Stromal cell of bone marrow (primary cell): ENCODE results near the gene KLRG1.

Source experiments
- DNase-seq: peaks from one replicate; pipeline ENCODE4 v3.0.0-alpha.2; 2012; ENCODE audit warnings: low read depth

Gene KLRG1

DNA sequence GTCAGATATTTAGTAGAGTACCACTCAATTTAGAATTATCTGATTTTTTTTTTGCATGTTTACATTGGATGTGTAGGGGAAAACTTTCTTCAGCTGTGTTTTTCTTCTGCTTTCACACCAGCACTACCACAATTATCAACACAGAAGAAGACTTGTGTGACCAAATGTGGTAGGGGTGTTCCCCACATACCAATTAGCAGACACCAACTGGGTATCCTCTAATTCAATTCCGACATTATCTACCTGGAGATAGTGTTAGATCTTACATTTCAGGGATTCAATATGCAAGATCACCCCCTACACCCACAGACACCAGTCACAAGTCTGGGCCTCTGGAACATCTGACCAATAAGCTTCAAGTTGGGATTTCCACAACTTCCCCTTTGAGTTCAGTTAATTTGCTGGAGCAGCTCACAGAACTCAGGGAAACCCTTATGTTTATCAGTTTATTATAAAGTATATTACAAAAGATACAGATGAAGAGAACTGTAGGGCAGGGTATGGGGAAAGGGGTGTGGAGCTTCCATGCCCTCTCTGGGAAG lies 4.1 kb upstream of the KLRG1 start:
- DNase-seq = no peak

DNA sequence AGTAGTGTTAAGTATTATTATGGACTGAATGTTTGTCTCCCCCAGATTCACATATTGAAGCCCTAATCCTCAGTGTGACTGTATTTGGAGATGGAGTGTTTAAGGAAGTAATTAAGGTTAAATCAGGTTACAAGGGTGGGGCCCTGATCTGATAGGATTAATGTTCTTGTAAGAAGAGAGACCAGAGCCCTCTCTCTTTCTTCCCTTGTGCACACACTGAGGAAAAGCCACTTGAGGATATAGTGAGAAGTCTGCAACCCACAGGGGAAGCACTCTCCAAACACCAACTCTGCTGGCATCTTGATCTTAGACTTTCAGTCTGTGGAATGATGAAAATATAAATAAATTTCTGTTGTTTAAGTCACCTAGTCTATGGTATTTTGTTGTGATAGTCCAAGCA lies 2.2 kb upstream of the KLRG1 start:
- no peak for DNase-seq

DNA sequence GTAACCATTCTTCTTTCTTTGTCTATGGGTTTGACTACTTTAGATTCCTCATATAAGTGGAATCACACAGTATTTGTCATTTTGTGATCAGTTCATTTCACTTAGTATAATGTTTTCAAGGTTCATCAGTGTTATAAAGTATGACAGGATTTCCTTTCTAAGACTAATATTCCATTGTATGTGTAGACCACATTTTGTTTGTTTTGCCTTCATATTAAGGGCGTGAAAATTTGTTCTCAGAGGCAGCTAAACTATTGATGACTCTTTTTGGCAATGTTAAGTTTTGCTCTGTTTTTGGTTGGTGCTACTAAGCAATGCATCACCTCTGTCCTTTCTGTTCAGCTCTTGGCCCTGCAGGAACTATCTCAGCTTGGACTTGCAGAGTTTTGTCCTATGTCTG lies 1.7 kb upstream of the KLRG1 start:
- no peak for DNase-seq

DNA sequence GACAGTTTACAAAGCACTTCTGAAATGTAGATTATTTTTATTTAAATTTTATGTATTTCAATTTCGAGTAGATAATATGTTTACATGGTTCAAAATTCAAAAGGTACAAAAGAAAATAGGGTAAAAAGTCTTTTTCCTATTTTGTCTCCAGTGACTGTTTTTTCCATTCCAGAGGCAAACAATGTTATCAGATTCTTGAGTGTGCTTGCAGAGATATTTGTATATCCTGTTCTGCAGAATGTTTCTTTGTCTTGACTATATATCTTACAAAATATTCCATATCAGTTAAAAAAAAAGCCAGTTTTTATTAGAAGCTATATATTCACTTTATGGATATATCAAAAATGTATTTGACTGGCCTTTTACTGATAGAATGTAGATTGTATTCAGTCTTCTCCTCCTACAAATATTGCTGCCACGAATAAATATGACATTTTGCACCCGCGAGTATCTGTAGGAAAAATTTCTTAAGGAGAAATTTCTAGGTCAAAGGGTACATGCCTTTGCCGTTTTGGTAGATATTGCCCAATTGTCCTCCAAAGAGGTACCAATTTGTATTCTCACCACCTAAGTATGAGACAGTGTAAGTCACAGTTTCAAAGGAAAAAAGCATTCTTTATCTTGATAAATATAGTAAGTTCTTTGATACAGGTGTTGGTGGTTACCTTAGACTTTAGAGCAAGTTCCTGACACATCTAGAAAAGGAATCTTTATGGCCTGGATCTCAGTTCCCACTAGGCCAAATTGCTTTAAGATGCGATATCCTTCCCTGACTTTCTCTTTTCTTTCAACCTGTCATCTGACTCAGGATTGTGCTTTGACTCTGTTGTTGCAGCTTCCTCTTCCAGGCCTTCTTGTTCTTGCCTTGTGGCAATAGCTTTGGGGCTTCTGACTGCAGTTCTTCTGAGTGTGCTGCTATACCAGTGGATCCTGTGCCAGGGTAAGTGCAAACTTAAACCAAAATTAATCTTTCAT lies 2.3 kb downstream of the KLRG1 start:
- DNase-seq = no peak

DNA sequence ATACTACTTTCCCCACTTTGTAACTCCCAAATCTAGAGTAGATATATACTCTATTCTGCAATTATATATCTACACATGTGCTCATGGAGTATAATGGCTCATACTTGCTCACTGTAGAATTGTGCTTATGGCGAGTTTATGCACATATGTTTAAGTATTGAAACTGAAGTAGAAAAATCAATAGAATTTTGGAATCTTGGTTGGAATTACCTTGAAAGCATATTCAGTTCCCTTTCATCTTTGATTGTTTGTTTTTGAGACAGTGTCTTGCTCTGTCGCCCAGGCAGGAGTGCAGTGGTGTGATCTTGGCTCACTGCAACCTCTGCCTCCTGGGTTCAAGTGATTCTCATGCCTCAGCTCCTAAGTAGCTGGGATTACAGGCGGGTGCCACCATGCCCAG lies 4.5 kb downstream of the KLRG1 start:
- no peak for DNase-seq

DNA sequence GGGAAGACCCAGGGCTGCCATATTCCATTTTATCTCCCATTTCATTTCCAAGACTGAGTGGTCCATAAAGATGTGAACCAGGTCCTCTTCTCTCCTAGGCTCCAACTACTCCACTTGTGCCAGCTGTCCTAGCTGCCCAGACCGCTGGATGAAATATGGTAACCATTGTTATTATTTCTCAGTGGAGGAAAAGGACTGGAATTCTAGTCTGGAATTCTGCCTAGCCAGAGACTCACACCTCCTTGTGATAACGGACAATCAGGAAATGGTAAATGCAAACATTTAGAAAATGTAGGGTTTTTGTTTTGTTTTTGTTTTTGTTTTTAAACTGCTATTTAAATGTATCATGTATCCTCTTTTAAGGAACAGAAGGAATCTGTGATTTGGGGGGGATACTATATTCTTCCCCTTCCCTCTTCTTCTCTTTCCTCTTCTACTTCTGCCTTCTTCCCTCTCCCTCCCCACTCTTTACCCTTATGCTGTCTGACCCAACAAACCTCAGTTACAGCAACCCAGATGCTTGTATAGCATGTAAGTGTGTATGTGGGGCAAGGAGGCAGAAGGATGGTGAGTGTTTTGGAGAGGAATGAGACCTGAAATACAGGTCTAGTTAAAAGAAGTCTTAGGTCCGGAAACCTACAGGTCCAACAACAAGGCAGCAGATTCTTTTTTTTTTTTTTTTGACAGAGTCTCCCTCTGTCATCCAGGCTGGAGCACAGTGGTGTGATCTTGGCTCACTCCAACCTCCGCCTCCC lies 5.9 kb downstream of the KLRG1 start:
- no peak for DNase-seq

DNA sequence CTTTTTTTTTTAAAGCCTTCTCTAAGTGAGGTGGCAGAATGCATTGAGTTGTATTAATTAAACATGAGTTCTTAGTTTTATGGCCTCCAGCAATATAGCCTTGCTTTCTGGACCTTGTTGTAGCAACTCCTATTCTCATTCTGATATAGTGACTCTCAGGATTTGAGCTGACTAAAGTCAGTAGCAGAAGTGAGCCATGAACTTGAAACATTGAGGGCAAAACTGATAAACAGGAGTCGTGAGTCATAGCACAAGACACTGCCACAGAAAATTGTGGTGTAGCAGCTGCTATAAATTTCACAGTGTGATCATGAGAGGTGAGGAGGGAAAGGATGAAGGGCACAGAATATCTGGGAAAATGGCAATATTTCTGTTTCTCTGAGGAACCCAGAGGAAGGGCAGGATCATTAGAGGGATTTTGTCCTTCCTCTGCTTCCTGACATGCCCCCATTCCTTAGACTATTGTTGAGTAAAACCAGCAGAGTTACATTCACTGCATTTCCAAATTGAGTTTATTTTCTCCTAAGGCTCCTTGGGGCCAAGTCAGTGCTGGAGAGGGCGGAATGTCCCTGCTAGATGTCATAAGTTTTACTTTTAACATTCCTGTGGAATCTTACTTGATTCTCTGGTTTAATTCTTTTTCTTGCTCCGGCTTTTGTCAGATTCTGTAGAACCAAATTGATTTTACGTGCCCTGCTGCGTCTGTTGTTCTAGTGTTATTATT lies 7.5 kb downstream of the KLRG1 start:
- DNase-seq = peak; percentile 14

DNA sequence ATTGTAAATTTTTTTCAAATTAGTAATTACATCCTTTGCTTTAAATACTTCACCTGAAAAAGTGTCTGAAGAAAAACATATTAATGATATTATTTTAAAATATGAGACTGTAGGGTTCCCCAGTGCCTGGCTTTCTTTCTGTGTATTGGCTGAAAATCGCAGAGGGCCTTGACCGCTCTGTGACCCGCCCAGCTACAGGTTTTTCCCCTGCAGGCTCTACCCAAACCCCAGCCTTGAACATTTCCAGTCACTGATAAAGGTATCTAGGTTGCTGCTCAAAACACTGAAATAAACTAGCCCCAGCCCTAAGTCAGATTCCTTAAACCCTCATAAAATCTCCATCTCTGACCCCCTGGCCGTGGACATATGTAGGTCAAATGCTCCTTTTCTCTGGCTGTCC lies 11.9 kb downstream of the KLRG1 start:
- no peak for DNase-seq

DNA sequence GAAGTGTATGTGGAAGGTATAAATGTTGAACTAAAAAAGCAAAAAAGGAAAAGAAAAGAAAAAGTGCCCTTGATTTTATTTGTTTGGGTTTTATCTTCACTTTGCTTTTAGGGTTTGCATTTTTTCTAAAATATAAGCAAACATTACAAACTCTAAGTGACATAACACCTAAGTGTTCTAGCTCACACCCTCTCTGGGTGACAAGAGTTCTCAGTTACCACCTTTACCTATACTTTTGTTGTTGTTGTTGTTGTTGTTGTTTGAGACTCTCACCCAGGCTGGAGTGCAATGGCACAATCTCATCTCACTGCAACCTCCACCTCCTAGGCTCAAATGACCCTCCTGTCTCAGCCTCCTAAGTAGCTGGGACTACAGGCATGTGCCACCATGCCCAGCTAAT lies 13.0 kb downstream of the KLRG1 start:
- DNase-seq = no peak

DNA sequence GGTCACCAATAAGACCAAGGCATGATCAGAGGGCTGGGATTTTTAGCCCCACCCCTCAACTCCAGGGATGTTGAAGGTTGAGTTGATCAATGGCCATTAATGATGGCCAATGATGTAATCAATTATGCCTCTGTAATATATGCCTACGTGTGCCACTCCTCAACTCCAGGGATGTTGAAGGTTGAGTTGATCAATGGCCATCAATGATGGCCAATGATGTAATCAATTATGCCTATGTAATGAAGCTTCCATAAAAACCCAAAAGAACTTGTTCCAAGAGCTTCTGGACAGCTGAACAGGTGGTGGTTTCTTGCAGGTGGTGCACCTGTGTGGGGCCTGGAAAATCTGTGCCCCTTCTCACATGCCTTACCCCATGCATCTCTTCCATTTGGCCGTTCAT lies 33.2 kb downstream of the KLRG1 start:
- no peak for DNase-seq

DNA sequence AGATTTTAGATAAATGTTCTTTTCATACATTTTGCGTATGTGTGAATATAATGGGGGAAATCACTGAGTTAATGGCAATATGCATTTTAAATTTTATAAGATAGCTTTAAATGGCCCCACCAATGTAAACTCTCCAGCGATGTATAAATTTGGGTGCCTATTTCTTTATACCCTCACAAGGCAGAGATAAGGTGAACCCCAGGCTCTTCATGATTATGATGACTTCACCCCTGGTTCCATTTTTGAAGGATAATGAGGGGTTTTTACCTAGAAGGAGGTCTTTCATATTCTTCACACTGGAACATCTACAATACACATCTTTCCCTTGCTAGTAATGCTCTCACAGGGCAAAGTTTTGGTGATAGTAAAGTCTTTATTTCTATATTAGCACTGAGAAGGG lies 35.2 kb downstream of the KLRG1 start:
- DNase-seq = no peak

DNA sequence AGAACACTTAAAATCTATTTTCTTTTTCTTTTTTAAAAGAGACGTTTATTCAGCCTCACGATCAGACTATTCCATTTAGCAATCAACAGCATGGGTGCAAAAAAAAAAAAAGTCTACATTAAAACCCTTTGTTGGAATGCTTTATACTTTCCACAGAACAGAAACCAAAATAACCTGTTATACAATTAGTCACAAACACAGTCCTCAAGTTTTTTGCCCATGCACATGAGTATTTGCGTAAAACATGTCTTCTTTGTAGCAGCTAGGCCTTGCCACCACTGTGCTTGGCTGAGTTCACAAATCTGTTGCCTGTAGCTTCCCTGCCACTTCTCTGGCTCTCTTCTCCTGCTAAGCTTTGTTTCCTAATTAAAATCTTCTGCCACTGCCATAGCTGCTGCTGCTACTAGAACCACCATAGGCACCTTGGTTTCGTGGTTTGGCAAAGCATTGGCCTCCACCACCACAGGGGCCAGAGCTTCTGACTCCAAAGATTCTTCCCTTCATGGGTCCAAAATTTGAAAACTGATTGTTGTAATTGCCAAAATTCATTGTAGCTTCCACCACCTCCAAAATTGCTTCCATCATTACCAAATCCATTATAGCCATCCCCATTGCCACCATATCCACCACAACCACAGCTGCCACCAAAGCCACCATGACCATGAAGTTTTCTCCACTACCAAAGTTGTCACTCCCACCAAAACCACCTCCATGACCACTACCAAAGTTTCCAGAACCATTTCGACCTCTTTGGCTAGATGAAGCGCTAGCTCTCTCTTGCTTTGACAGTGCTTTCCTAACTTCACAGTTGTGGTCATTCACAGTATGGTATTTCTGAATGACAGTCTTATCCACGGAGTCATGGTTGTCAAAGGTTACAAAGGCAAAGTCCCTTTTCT lies 38.1 kb downstream of the KLRG1 start:
- DNase-seq = no peak

DNA sequence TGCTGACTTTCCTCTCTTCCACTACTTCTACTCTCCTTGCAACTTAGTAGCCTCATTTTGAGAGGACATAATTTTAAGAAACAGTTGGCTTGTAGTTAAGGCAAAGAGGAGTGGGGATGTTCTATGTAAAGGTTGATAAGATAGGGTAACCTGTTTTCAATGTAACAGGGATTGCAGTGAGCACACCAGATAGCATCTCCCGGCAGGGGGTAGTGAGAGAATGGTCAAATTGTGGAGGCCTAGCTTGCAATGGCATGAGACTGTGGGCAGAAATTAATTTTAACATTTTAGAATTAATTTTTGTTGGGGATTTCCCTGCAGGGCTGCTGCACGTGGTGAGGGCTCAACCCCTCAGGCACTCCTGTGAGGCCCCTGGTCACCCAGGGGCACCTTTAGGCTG lies 41.4 kb downstream of the KLRG1 start:
- DNase-seq = no peak

DNA sequence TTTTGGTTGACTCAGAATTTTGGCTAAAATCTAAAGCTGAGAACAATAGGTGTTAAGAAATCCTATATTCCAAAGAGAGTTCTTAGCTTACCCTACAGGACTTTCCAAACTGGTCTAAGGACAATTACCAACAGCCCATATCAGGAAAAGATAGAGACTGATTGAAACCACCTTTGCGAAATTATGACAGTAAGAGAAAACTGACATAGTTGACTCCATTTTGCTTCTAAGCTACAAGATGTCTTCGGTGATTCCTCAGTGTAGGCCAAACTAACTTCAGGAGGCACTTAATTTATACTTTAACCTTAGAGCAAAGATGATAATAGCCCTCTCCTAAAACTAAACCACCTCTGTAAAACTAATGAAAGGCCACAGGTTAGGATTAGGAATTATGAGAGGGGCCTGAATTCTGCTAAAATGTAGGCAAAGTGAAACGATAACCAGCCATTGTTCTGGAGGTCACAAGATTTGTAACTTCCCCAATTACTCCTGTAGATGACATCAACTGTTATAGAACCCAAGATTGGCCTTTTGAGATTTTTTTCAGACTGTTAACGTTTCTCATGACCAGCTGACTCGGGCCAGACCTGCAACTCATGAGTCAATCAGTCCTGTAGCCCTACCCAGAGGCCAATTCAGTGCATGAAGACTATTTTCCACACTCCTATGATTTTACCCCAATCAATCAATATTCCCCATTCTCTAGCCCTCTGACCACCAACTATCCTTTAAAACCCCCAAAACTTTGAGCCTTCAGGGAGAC lies 43.0 kb downstream of the KLRG1 start:
- DNase-seq = no peak

DNA sequence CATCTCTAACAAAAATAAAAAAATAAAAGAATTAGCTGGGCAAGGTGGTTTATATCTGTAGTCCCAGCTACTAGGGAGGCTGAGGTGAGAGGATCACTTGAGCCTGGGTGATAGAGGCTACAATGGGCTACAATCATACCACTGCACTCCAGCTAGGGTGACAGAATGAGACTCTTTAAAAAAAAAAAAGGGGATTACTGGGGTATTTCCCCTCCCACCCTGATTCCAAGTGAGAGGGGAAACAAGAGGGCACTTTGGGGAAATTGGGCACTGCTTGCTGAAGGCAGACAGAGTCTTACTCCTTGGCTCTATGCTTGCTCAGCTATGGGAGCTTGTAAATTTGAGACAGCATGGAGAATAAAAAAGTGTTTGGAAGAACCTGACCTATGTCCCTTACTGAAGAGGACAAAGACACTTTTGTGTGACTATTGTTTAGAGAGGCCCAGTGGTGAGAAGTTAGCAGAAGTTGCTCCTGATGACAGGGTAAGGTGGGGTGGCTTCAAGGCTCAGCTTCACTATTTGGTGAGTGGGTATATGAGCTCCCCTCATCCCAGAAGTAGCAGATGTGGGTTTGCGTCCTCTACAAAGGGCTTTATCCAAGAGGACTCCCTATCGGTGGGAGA lies 44.0 kb downstream of the KLRG1 start:
- DNase-seq = no peak

DNA sequence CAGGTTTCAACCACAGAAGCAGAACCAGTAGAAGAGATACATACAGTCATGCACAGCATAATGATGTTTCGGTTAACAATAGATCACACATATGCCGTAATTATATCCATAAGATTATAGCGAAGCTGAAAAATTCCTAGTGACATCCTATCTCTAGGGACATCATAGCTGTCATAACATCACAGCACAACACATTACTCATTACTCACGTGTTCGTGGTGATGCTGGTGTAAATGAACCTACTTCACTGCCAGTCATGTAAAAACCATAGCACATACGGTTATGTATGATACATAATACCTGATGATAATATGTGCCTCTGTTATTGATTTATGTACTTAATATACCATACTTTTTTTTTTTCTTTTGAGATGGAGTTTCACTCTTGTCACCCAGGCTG lies 44.7 kb downstream of the KLRG1 start:
- DNase-seq = no peak

DNA sequence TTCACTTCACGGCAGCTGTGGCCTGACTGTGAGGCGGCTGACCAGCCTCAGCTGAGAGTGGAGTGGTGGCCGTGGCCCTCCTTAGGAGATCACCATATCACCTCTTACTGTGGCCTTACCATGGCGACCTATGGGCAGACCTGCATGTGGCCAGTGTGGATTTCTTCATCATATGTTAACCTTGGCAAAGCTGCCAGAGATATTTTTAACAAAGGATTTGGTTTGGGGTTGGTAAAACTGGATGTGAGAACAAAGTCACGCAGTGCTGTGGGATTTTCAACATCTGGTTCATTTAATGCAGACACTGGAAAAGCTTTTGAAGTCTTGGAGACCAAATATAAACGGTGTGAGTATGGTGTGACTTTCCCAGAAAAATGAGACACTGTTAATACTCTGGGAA lies 46.9 kb downstream of the KLRG1 start:
- no peak for DNase-seq

DNA sequence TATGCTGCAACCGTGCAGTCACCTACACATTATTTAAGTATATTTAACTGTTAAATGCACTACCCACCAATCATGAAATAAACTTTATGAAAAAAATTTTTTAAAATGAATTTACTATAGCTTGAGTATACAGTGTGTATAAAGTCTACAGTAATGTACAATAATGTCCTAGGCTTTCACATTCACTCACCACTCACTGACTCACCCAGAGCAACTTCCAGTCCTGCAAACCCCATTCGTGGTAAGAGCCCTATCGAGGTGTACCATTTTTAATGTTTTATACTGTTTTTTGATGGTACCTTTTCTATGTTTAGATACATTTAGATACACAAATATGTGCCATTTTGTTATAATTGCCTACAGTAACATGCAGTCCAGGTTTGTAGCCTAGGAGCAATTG lies 48.1 kb downstream of the KLRG1 start:
- no peak for DNase-seq

DNA sequence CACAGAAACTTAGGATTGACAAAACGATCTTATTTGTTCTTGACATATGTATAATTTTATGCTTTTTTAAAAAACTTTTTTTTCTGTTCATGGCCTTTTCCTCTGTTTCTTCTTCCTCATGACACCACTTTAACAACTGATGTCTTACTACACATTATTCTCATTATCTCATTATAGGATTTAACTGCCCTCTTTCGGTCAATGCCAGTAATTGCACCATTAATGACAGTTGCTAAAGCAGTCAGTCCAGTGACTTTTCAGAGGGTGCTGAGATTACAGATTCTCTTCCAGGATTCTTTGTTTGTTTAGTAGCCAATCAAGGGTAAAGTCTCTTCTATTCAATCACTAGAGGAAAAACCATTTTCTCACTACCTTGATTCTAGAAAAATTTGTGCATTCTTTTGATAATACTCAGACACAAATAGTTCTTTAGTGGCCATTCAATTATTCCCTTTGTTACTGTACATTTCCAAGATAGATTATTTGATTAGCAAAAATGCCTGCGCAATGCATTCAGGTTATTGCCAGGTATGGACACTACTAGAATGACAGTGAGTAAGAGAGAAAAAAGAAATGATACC lies 50.1 kb downstream of the KLRG1 start:
- DNase-seq = peak; percentile 28
